ENCODE measurements around the gene TRIP12. TPM values are rescaled to one million over a fixed set of nuclear protein-coding genes. Genes with fewer than 3 reads are reported as not detected.
"Not testable (repeated sequence)": the region's sequence is repeated elsewhere in the genome, so short reads cannot be mapped to it uniquely, and the experiment has no call there.

Gene TRIP12
- total RNA-seq, 2 experiments from 2014 or later: 224 to 229 TPM

GRCh38 chr2:229860334-229860733 lies 61.5 kb downstream of the TRIP12 start:
- Mint-ChIP-seq H3K4me3 (no peak overlapping the region), H3K4me1 (peaks cover 10% of the 10 kb centered on the region), H3K36me3 (ENCODE audit: low read depth) (peaks cover 36% of the 10 kb centered on the region), H3K27me3 (no peaks in the 10 kb centered on the region), H3K27ac (no peak overlapping the region), H3K9me3 (no peaks in the 10 kb centered on the region)
- POLR2A ChIA-PET: no interaction called here
- DNase-seq: no peak
- CTCF ChIA-PET: no interaction called here

- H3K9me3 Mint-ChIP-seq: no peaks in the 10 kb centered on the region
- DNase-seq: no peak
- peaks cover 12% of the 10 kb centered on the region for H3K4me1 Mint-ChIP-seq
- H3K27ac Mint-ChIP-seq: no peak overlapping the region
- no peak overlapping the region for H3K4me3 Mint-ChIP-seq
- H3K36me3 Mint-ChIP-seq (ENCODE audit: low read depth): peaks cover 45% of the 10 kb centered on the region
- CTCF ChIA-PET: no interaction called here
- no peaks in the 10 kb centered on the region for H3K27me3 Mint-ChIP-seq
- POLR2A ChIA-PET: no interaction called here
These were observed 63.5 kb downstream of the TRIP12 start for GRCh38 chr2:229858351-229858750.

- CTCF ChIA-PET: no interaction called here
These were observed 64.2 kb downstream of the TRIP12 start for GRCh38 chr2:229857634-229858033.

GRCh38 chr2:229856413-229856812 lies 65.4 kb downstream of the TRIP12 start:
- Mint-ChIP-seq H3K9me3 (no peaks in the 10 kb centered on the region), H3K27ac (no peak overlapping the region), H3K36me3 (ENCODE audit: low read depth) (peaks cover 53% of the 10 kb centered on the region), H3K4me1 (peaks cover 28% of the 10 kb centered on the region), H3K27me3 (no peaks in the 10 kb centered on the region), H3K4me3 (no peak overlapping the region)
- no peak for DNase-seq
- ChIA-PET CTCF (interaction anchor here (0.9 kb wide), 1 partner anchor 55 kb away, joined by 3 read pairs; no protein-coding TSS in a partner anchor), POLR2A (no interaction called here)

More at GRCh38 chr2:229857634-229858033, 64.2 kb downstream of the TRIP12 start:
- H3K4me3 Mint-ChIP-seq: no peak overlapping the region
- POLR2A ChIA-PET: no interaction called here
- H3K27me3 Mint-ChIP-seq: no peaks in the 10 kb centered on the region
- peaks cover 18% of the 10 kb centered on the region for H3K4me1 Mint-ChIP-seq
- H3K9me3 Mint-ChIP-seq: no peaks in the 10 kb centered on the region
- no peak overlapping the region for H3K27ac Mint-ChIP-seq
- peaks cover 45% of the 10 kb centered on the region for H3K36me3 Mint-ChIP-seq (ENCODE audit: low read depth)
- DNase-seq: no peak

- no peak for DNase-seq
- Mint-ChIP-seq H3K4me3 (no peak overlapping the region), H3K27me3 (no peaks in the 10 kb centered on the region), H3K36me3 (ENCODE audit: low read depth) (peaks cover 55% of the 10 kb centered on the region), H3K9me3 (no peaks in the 10 kb centered on the region), H3K27ac (no peak overlapping the region), H3K4me1 (peaks cover 35% of the 10 kb centered on the region)
- CTCF ChIA-PET: interaction anchor here (1.1 kb wide), 1 partner anchor 52 kb away, joined by 3 read pairs; no protein-coding TSS in a partner anchor
- POLR2A ChIA-PET: no interaction called here
These were observed 66.7 kb downstream of the TRIP12 start for GRCh38 chr2:229855116-229855515.

GRCh38 chr2:229852565-229852964 lies 69.2 kb downstream of the TRIP12 start:
- peaks cover 47% of the 10 kb centered on the region for H3K36me3 Mint-ChIP-seq (ENCODE audit: low read depth)
- peak; percentile 61 for DNase-seq
- peak overlapping the region; percentile 66 for H3K27ac Mint-ChIP-seq
- peaks cover 47% of the 10 kb centered on the region for H3K4me1 Mint-ChIP-seq
- CTCF ChIA-PET: interaction anchor here (1.1 to 1.3 kb wide), 4 partner anchors 13 to 55 kb away, joined by 4 to 6 read pairs (median 6); no protein-coding TSS in a partner anchor
- H3K27me3 Mint-ChIP-seq: no peaks in the 10 kb centered on the region
- H3K9me3 Mint-ChIP-seq: no peaks in the 10 kb centered on the region
- POLR2A ChIA-PET: interaction anchor here (0.6 to 1.9 kb wide), 9 partner anchors 10 to 70 kb away, joined by 3 to 7 read pairs (median 5); partner anchors contain the start of genes FBXO36 and TRIP12
- H3K4me3 Mint-ChIP-seq: no peak overlapping the region

GRCh38 chr2:229851870-229852269 lies 69.9 kb downstream of the TRIP12 start:
- Mint-ChIP-seq H3K27ac (peak overlapping the region; percentile 66), H3K36me3 (ENCODE audit: low read depth) (peaks cover 50% of the 10 kb centered on the region), H3K4me1 (peaks cover 51% of the 10 kb centered on the region), H3K9me3 (no peaks in the 10 kb centered on the region), H3K4me3 (no peak overlapping the region), H3K27me3 (no peaks in the 10 kb centered on the region)
- ChIA-PET CTCF (interaction anchor here (1.1 to 1.3 kb wide), 4 partner anchors 14 to 54 kb away, joined by 4 to 6 read pairs (median 6); no protein-coding TSS in a partner anchor), POLR2A (interaction anchor here (1.3 to 1.9 kb wide), 6 partner anchors 10 to 70 kb away, joined by 3 to 7 read pairs (median 6); partner anchors contain the start of genes FBXO36 and TRIP12)
- DNase-seq: no peak

GRCh38 chr2:229850355-229851275 lies 71.2 kb downstream of the TRIP12 start:
- peak; percentile 39 for DNase-seq
- ChIA-PET POLR2A (interaction anchor here (1.1 to 2.5 kb wide), 3 partner anchors 14 to 71 kb away, joined by 3 to 9 read pairs (median 7); partner anchors contain the start of gene TRIP12), CTCF (interaction anchor here (0.6 to 1.0 kb wide), 4 partner anchors 14 to 52 kb away, joined by 3 read pairs; no protein-coding TSS in a partner anchor)
- H3K27me3 Mint-ChIP-seq, H3K9me3 Mint-ChIP-seq: not testable (repeated sequence)
- H3K36me3 Mint-ChIP-seq (ENCODE audit: low read depth): peaks cover 48% of the 10 kb centered on the region
- H3K4me1 Mint-ChIP-seq: peaks cover 50% of the 10 kb centered on the region
- H3K27ac Mint-ChIP-seq: peak overlapping the region; percentile 66
- H3K4me3 Mint-ChIP-seq: peak overlapping the region; percentile 16

- Mint-ChIP-seq H3K4me3 (no peak overlapping the region), H3K36me3 (ENCODE audit: low read depth) (peaks cover 42% of the 10 kb centered on the region), H3K9me3 (no peaks in the 10 kb centered on the region), H3K27ac (peak overlapping the region; percentile 59), H3K4me1 (peaks cover 51% of the 10 kb centered on the region), H3K27me3 (no peaks in the 10 kb centered on the region)
- POLR2A ChIA-PET: interaction anchor here (2.5 kb wide), 1 partner anchor 12 kb away, joined by 9 read pairs; no protein-coding TSS in a partner anchor
- DNase-seq: no peak
- CTCF ChIA-PET: no interaction called here
These were observed 72.7 kb downstream of the TRIP12 start for GRCh38 chr2:229849073-229849472.

GRCh38 chr2:229843613-229844012 lies 78.2 kb downstream of the TRIP12 start:
- Mint-ChIP-seq H3K9me3 (no peaks in the 10 kb centered on the region), H3K27ac (no peak overlapping the region), H3K4me1 (peaks cover 15% of the 10 kb centered on the region), H3K27me3 (no peaks in the 10 kb centered on the region), H3K36me3 (ENCODE audit: low read depth) (peaks cover 44% of the 10 kb centered on the region), H3K4me3 (no peak overlapping the region)
- ChIA-PET POLR2A (no interaction called here), CTCF (no interaction called here)
- no peak for DNase-seq

- CTCF ChIA-PET: interaction anchor here (1.0 kb wide), 1 partner anchor 11 kb away, joined by 3 read pairs; no protein-coding TSS in a partner anchor
- no peak for DNase-seq
- Mint-ChIP-seq H3K9me3 (no peaks in the 10 kb centered on the region), H3K4me1 (peaks cover 24% of the 10 kb centered on the region), H3K27me3 (no peaks in the 10 kb centered on the region), H3K4me3 (no peak overlapping the region), H3K36me3 (ENCODE audit: low read depth) (peaks cover 46% of the 10 kb centered on the region), H3K27ac (no peak overlapping the region)
- POLR2A ChIA-PET: no interaction called here
These were observed 83.1 kb downstream of the TRIP12 start for GRCh38 chr2:229838729-229839128.

- H3K36me3 Mint-ChIP-seq (ENCODE audit: low read depth): peaks cover 50% of the 10 kb centered on the region
- DNase-seq: no peak
- H3K4me1 Mint-ChIP-seq: peaks cover 40% of the 10 kb centered on the region
- POLR2A ChIA-PET: interaction anchor here (1.0 to 2.4 kb wide), 6 partner anchors 10 to 84 kb away, joined by 3 to 11 read pairs (median 8); partner anchors contain the start of genes FBXO36 and TRIP12
- CTCF ChIA-PET: interaction anchor here (1.2 to 4.8 kb wide), 4 partner anchors 15 to 74 kb away, joined by 3 to 18 read pairs (median 6); no protein-coding TSS in a partner anchor
- H3K27me3 Mint-ChIP-seq: no peaks in the 10 kb centered on the region
- no peak overlapping the region for H3K4me3 Mint-ChIP-seq
- H3K27ac Mint-ChIP-seq: no peak overlapping the region
- H3K9me3 Mint-ChIP-seq: no peaks in the 10 kb centered on the region
These were observed 85.0 kb downstream of the TRIP12 start for GRCh38 chr2:229836847-229837246.

Data from activated CD4-positive, alpha-beta memory T cell treated with anti-CD3 and anti-CD28 coated beads, Interleukin-2, amount 10 ng/mL, durations not matched to agents 7 days and 5 days (primary cell).